IMR-90 (cell line): ENCODE measurements around the gene INTS15. TPM values are rescaled to one million over a fixed set of nuclear protein-coding genes. Genes with fewer than 3 reads are reported as not detected.
A peak's percentile ranks its signal among the peaks of the same experiment; 100 is the strongest.

Experiments used
- ATAC-seq: fragments of 200-7000 bp; cut with Tn5 transposase; 2 replicates; pipeline ENCODE4 v1.9.1; 2020; ENCODE audit warnings: low read depth, mild to moderate bottlenecking, moderate library complexity
- BruUV-seq: library from RNA; stranded (reverse); fragments of 400-500 nt; replicated peaks from 2 replicates; lab custom pipeline; 2021; lab: Mats Ljungman, UMichigan
- CTCF ChIA-PET: fragments of 300-600 bp; formaldehyde crosslinking; extraction: SDS; loops from one replicate; lab custom pipeline; 2021; ENCODE audit warnings: antibody characterized with exemption; lab: Yijun Ruan, JAX
- POLR2A ChIA-PET: fragments of 300-600 bp; sonication (Branson Sonifier 250); formaldehyde crosslinking; loops from one replicate; lab custom pipeline; 2022; ENCODE audit warnings: antibody characterized with exemption; ENCODE audit not compliant: unreplicated experiment; lab: Charles Lee
- DNase-seq: peaks from one replicate; pipeline ENCODE4 v3.0.0; 2013
- H2AFZ ChIP-seq: replicated peaks from 2 replicates; pipeline ENCODE3; 2013; ENCODE audit warnings: low read length, mild to moderate bottlenecking; ENCODE audit not compliant: poor library complexity
- H2AK5ac ChIP-seq: 2 replicates; pipeline ENCODE4 v1.6.1; 2013; ENCODE audit warnings: low read depth, low read length, inconsistent platforms
- H2AK9ac ChIP-seq: replicated peaks from 2 replicates; pipeline ENCODE3; 2013; ENCODE audit warnings: mild to moderate bottlenecking, low read depth, low read length, moderate library complexity; ENCODE audit not compliant: poor library complexity
- H2BK120ac ChIP-seq: 2 replicates; pipeline ENCODE4 v1.6.1; 2013; ENCODE audit warnings: low read depth, low read length, inconsistent platforms
- H2BK15ac ChIP-seq: 3 replicates; pipeline ENCODE4 v1.6.1; 2013; ENCODE audit warnings: low read depth, low read length, inconsistent platforms
- H2BK20ac ChIP-seq: 2 replicates; pipeline ENCODE4 v1.6.1; 2013; ENCODE audit warnings: low read depth, mild to moderate bottlenecking, inconsistent platforms, low read length, moderate library complexity
- H2BK5ac ChIP-seq: 2 replicates; pipeline ENCODE4 v1.6.1; 2013; ENCODE audit warnings: mild to moderate bottlenecking, low read depth, low read length, inconsistent platforms; ENCODE audit not compliant: poor library complexity, severe bottlenecking
- H3K14ac ChIP-seq: replicated peaks from 2 replicates; pipeline ENCODE4 v1.6.1; 2013; ENCODE audit warnings: low read depth, low read length, inconsistent platforms
- H3K18ac ChIP-seq: 2 replicates; pipeline ENCODE4 v1.6.1; 2013; ENCODE audit warnings: low read depth, low read length, control low read depth
- H3K23ac ChIP-seq: 2 replicates; pipeline ENCODE4 v1.6.1; 2013; ENCODE audit warnings: low read depth, low read length, inconsistent platforms
- H3K27ac ChIP-seq: 2 replicates; pipeline ENCODE4 v1.5.1; 2013; ENCODE audit warnings: mild to moderate bottlenecking, control low read depth, low read length; ENCODE audit not compliant: insufficient read depth
- H3K27me3 ChIP-seq: 2 replicates; pipeline ENCODE4 v1.6.1; 2013; ENCODE audit warnings: low read length; ENCODE audit not compliant: control insufficient read depth, insufficient read depth
- H3K36me3 ChIP-seq: 2 replicates; pipeline ENCODE4 v1.6.1; 2013; ENCODE audit warnings: low read length, mixed read lengths; ENCODE audit not compliant: control insufficient read depth, insufficient read depth
- H3K4ac ChIP-seq: 2 replicates; pipeline ENCODE4 v1.6.1; 2013; ENCODE audit warnings: low read depth, low read length, inconsistent platforms
- H3K4me1 ChIP-seq: 2 replicates; pipeline ENCODE4 v1.6.1; 2013; ENCODE audit warnings: low read length, mixed read lengths; ENCODE audit not compliant: control insufficient read depth, insufficient read depth
- H3K4me2 ChIP-seq: 2 replicates; pipeline ENCODE4 v1.6.1; 2013; ENCODE audit warnings: low read depth, mild to moderate bottlenecking, control low read depth, low read length, moderate library complexity
- H3K4me3 ChIP-seq: 2 replicates; pipeline ENCODE4 v1.5.1; 2013; ENCODE audit warnings: low read depth, mild to moderate bottlenecking, control low read depth, low read length, moderate library complexity; ENCODE audit not compliant: insufficient read depth
- H3K56ac ChIP-seq: 2 replicates; pipeline ENCODE4 v1.6.1; 2013; ENCODE audit warnings: low read length, inconsistent platforms; ENCODE audit not compliant: insufficient read depth; ENCODE audit errors: extremely low read depth
- H3K79me1 ChIP-seq, 2 experiments: 2 replicates each; pipeline ENCODE4 v1.6.1; 2013; ENCODE audit warnings: low read length in 2 of 2, inconsistent platforms in 1 of 2, low read depth in 1 of 2
- H3K9ac ChIP-seq: 2 replicates; pipeline ENCODE4 v1.6.1; 2013; ENCODE audit warnings: low read depth, low read length, control low read depth
- H3K9me1 ChIP-seq: 2 replicates; pipeline ENCODE4 v1.6.1; 2013; ENCODE audit warnings: low read length, inconsistent platforms; ENCODE audit not compliant: insufficient read depth
- H3K9me3 ChIP-seq: 2 replicates; pipeline ENCODE4 v1.6.1; 2013; ENCODE audit warnings: low read length; ENCODE audit not compliant: control insufficient read depth, insufficient read depth
- H4K20me1 ChIP-seq: 2 replicates; pipeline ENCODE4 v1.6.1; 2013; ENCODE audit warnings: low read length, inconsistent platforms; ENCODE audit not compliant: insufficient read depth
- H4K5ac ChIP-seq: 2 replicates; pipeline ENCODE4 v1.6.1; 2013; ENCODE audit warnings: mild to moderate bottlenecking, low read depth, low read length, control low read depth
- H4K8ac ChIP-seq, 2 experiments: 2 replicates each; pipeline ENCODE4 v1.6.1; 2013; ENCODE audit warnings: low read depth in 2 of 2, low read length in 2 of 2, control low read depth in 1 of 2, inconsistent platforms in 1 of 2
- H4K91ac ChIP-seq: 2 replicates; pipeline ENCODE4 v1.6.1; 2013; ENCODE audit warnings: low read depth, low read length, inconsistent platforms; ENCODE audit not compliant: insufficient read depth
- BHLHE40 ChIP-seq: fragments of 150-350 bp; IDR thresholded peaks from 2 replicates; pipeline ENCODE4 v1.6.1; 2016; ENCODE audit warnings: mild to moderate bottlenecking, low read depth, low read length
- CHD1 ChIP-seq: IDR thresholded peaks from 2 replicates; pipeline ENCODE4 v1.6.1; 2012; ENCODE audit warnings: low read depth, low read length, improper control_type of control experiment
- FOS ChIP-seq: fragments of 150-350 bp; IDR thresholded peaks from 2 replicates; pipeline ENCODE4 v1.6.1; 2016; ENCODE audit warnings: low read depth, low read length
- MAFK ChIP-seq: IDR thresholded peaks from 2 replicates; pipeline ENCODE4 v1.6.1; 2012; ENCODE audit warnings: low read depth, low read length, improper control_type of control experiment
- MAZ ChIP-seq: IDR thresholded peaks from 2 replicates; pipeline ENCODE4 v1.6.1; 2012; ENCODE audit warnings: low read depth, mild to moderate bottlenecking, low read length, improper control_type of control experiment, moderate library complexity, borderline replicate concordance
- MXI1 ChIP-seq: IDR thresholded peaks from 2 replicates; pipeline ENCODE4 v1.6.1; 2012; ENCODE audit warnings: low read depth, mild to moderate bottlenecking, low read length, moderate library complexity, borderline replicate concordance
- NFE2L2 ChIP-seq: fragments of 150-350 bp; IDR thresholded peaks from 2 replicates; pipeline ENCODE4 v1.6.1; 2016; ENCODE audit warnings: low read depth, mild to moderate bottlenecking, low read length
- POLR2A ChIP-seq: IDR thresholded peaks from 2 replicates; pipeline ENCODE4 v1.6.1; 2012; ENCODE audit warnings: mild to moderate bottlenecking, low read depth, low read length
- RAD21 ChIP-seq: IDR thresholded peaks from 2 replicates; pipeline ENCODE4 v1.6.1; 2012; ENCODE audit warnings: low read length, improper control_type of control experiment
- RCOR1 ChIP-seq: IDR thresholded peaks from 2 replicates; pipeline ENCODE4 v1.6.1; 2012; ENCODE audit warnings: mild to moderate bottlenecking, low read length, improper control_type of control experiment; ENCODE audit not compliant: insufficient replicate concordance
- RFX5 ChIP-seq: IDR thresholded peaks from 2 replicates; pipeline ENCODE4 v1.8.0; 2012; ENCODE audit warnings: low read depth, mild to moderate bottlenecking, low read length, moderate library complexity
- SMC3 ChIP-seq: fragments of 150-350 bp; IDR thresholded peaks from 2 replicates; pipeline ENCODE4 v1.6.1; 2016; ENCODE audit warnings: low read depth, mild to moderate bottlenecking, antibody characterized with exemption, low read length, moderate library complexity
- WGBS, 2 experiments: methylation state at CpG; one replicate each; pipeline versions ENCODE4 v1.1.5 to v1.1.7; 2013; ENCODE audit warnings: missing lambda C conversion rate in 2 of 2; ENCODE audit not compliant: insufficient read length in 1 of 2; ENCODE audit errors: extremely low coverage in 2 of 2; 5-methylcytosine and 5-hydroxymethylcytosine counted together
- dilution Hi-C: fragments of 300-500 bp; cut with HindIII; formaldehyde crosslinking; loops from one replicate; pipeline ENCODE4 v1.14.3; 2018; ENCODE audit warnings: low sequenced_read_pairs; ENCODE audit not compliant: unreplicated experiment
- in situ Hi-C: fragments of 300-500 bp; cut with MboI; formaldehyde crosslinking; loops from 3 replicates; pipeline ENCODE4 v1.14.3; 2019; ENCODE audit warnings: low sequenced_read_pairs, inconsistent platforms, mixed read lengths
- intact Hi-C: fragments of 100-400 bp; cut with micrococcal nuclease; formaldehyde crosslinking; loops from 2 replicates; pipeline ENCODE4 v1.10.0; 2022
- polyA plus RNA-seq, 3 experiments: library from polyadenylated mRNA; depleted of rRNA; stranded (reverse); fragments of >200 nt; gene quantifications; 2 replicates each; pipeline ENCODE4 v1.2.3, GENCODE V29; 2012; ENCODE audit warnings: low replicate concordance in 1 of 3
- total RNA-seq: library from RNA; depleted of rRNA; stranded (reverse); fragments of >200 nt; gene quantifications from 2 replicates; pipeline ENCODE4 v1.2.3, GENCODE V29; 2012
- TF ChIP-seq, protein P1 (sequence below): conservative IDR thresholded peaks from 2 replicates; pipeline ENCODE4 v1.5.1; 2012; ENCODE audit warnings: mild to moderate bottlenecking, low read depth, low read length, improper control_type of control experiment
- TF ChIP-seq, protein P2 (sequence below): fragments of 150-350 bp; IDR thresholded peaks from 2 replicates; pipeline ENCODE4 v1.6.1; 2017; ENCODE audit warnings: mild to moderate bottlenecking, antibody characterized with exemption, low read length, low read depth
- TF ChIP-seq, protein P3 (sequence below): fragments of 150-350 bp; IDR thresholded peaks from 2 replicates; pipeline ENCODE4 v1.6.1; 2016; ENCODE audit warnings: low read depth, mild to moderate bottlenecking, low read length, moderate library complexity, borderline replicate concordance

The INTS15 gene
- total and polyA plus RNA-seq, 2 of the 4 experiments (the other 2 are of a cell fraction): 7.0 to 20.8 TPM

DNA sequence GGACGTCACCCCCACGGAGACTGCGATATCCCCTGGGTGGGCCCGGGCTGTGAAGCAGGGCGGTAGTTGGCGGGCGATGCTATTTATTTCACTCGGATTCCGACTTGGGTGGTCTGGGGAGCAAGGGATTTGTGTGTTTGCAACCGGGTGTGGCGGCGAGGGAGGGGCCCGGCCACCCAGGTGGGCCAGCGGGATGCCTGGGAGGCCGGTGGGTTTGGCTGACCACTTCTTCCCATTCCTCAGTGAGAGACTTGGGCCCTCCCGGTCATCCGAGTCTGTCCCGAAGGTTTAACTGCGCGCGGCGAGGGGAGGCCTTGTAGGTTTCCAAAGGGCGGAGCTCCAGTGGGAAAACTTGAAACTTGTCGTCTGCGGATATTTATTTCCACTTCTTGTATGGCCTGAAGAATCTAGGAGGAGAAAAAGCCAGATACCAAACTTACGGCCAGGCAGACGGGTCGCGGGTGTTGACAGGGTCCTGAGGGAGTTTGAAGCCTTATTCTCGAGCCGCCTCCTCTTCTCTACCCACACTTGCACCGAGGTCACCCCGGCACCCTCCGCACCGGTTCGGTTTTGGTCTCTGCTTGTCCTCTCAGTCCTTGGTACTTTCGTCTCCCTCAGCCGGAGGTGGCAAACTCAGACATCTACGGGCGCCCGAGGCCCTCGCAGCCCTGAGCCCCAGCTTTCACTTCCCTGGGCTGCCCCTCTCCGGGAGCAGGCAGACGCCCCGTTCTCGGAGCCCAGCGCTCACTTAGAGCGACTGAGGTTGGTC is 65.2 kb downstream of the INTS15 start:
- no peak overlapping the region for H3K9ac ChIP-seq
- dilution Hi-C loops: no loop called here
- 96% methylated on average over 8 of the region's 48 CpGs; no CpG with 5 or more reads in 1 of the 2 experiments for whole genome bisulfite sequencing, 2 experiments
- H3K27ac ChIP-seq: no peak overlapping the region
- no peak overlapping the region for H2AK5ac ChIP-seq
- POLR2A ChIA-PET: no interaction called here
- BruUV-seq: no TSS peak
- H4K5ac ChIP-seq: no peak overlapping the region
- no peak overlapping the region for H3K4ac ChIP-seq
- H3K4me1 ChIP-seq: no peaks in the 10 kb centered on the region
- H2BK5ac ChIP-seq: no peak overlapping the region
- no peak overlapping the region for H4K8ac ChIP-seq
- H2AK9ac ChIP-seq: peak overlapping the region; percentile 28
- H2AFZ ChIP-seq: no peak overlapping the region
- H3K79me1 ChIP-seq: peaks cover 0 to 4% of the 10 kb centered on the region in 2 experiments; a peak in 1 of 4 replicates
- H3K9me3 ChIP-seq: peaks cover 30% of the 10 kb centered on the region
- in situ Hi-C loops: no loop called here
- CTCF ChIA-PET: no interaction called here
- peaks cover 62% of the 10 kb centered on the region for H3K36me3 ChIP-seq
- no peak overlapping the region for H2BK15ac ChIP-seq
- DNase-seq (no peak), ATAC-seq (no peak)
- H3K23ac ChIP-seq: no peak overlapping the region
- H3K4me3 ChIP-seq: no peak overlapping the region
- H3K14ac ChIP-seq: no peak overlapping the region
- H2BK20ac ChIP-seq: no peak overlapping the region
- no peaks in the 10 kb centered on the region for H3K9me1 ChIP-seq
- no peaks in the 10 kb centered on the region for H4K20me1 ChIP-seq
- H3K4me2 ChIP-seq: no peak overlapping the region
- H3K18ac ChIP-seq: no peak overlapping the region
- no peak overlapping the region for H4K91ac ChIP-seq
- no peak overlapping the region for H2BK120ac ChIP-seq
- no peaks in the 10 kb centered on the region; the same call in 1 of the 2 replicates for H3K27me3 ChIP-seq
- H3K56ac ChIP-seq: no peak overlapping the region
- intact Hi-C loops: no loop called here
- TF ChIP-seq MAZ (no peak), RCOR1 (no peak), MXI1 (no peak), RFX5 (no peak), SMC3 (no peak), POLR2A (no peak), MAFK (no peak), NFE2L2 (no peak), RAD21 (no peak), BHLHE40 (no peak), CHD1 (no peak), FOS (no peak)
- TF ChIP-seq, protein P1, sequence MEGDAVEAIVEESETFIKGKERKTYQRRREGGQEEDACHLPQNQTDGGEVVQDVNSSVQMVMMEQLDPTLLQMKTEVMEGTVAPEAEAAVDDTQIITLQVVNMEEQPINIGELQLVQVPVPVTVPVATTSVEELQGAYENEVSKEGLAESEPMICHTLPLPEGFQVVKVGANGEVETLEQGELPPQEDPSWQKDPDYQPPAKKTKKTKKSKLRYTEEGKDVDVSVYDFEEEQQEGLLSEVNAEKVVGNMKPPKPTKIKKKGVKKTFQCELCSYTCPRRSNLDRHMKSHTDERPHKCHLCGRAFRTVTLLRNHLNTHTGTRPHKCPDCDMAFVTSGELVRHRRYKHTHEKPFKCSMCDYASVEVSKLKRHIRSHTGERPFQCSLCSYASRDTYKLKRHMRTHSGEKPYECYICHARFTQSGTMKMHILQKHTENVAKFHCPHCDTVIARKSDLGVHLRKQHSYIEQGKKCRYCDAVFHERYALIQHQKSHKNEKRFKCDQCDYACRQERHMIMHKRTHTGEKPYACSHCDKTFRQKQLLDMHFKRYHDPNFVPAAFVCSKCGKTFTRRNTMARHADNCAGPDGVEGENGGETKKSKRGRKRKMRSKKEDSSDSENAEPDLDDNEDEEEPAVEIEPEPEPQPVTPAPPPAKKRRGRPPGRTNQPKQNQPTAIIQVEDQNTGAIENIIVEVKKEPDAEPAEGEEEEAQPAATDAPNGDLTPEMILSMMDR: no peak
- TF ChIP-seq, protein P2, sequence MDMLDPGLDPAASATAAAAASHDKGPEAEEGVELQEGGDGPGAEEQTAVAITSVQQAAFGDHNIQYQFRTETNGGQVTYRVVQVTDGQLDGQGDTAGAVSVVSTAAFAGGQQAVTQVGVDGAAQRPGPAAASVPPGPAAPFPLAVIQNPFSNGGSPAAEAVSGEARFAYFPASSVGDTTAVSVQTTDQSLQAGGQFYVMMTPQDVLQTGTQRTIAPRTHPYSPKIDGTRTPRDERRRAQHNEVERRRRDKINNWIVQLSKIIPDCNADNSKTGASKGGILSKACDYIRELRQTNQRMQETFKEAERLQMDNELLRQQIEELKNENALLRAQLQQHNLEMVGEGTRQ: no peak
- TF ChIP-seq, protein P3, sequence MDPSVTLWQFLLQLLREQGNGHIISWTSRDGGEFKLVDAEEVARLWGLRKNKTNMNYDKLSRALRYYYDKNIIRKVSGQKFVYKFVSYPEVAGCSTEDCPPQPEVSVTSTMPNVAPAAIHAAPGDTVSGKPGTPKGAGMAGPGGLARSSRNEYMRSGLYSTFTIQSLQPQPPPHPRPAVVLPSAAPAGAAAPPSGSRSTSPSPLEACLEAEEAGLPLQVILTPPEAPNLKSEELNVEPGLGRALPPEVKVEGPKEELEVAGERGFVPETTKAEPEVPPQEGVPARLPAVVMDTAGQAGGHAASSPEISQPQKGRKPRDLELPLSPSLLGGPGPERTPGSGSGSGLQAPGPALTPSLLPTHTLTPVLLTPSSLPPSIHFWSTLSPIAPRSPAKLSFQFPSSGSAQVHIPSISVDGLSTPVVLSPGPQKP: no peak
